GM18526 (cell line): ENCODE data around the gene GNAT1.

Source experiments
- POLR2A ChIP-seq: IDR thresholded peaks from 3 replicates; pipeline ENCODE4 v1.6.1; 2011; ENCODE audit not compliant: insufficient read length; ENCODE audit errors: extremely low read depth

Gene GNAT1

DNA sequence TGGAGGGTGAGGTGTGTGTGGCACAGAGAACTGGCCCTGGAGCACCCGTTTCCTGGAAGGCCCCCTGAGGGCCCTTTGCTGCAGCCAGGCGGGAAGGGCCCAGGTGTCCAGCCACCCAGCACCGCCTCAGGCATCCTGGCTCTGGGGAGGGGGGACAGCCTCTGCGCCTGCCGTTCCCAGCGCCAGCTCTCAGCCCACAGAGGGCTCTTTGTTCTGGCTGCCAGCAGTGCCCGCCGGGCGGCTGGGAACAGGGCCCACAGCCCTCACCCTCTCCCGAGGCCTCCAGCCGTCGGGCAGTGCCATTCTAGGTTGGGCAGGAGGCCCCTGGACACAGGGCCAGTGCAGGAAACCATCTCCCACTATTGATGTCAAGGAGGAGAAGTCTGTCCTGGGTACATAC is 22.0 kb downstream of the GNAT1 start:
- TF ChIP-seq POLR2A: no peak

DNA sequence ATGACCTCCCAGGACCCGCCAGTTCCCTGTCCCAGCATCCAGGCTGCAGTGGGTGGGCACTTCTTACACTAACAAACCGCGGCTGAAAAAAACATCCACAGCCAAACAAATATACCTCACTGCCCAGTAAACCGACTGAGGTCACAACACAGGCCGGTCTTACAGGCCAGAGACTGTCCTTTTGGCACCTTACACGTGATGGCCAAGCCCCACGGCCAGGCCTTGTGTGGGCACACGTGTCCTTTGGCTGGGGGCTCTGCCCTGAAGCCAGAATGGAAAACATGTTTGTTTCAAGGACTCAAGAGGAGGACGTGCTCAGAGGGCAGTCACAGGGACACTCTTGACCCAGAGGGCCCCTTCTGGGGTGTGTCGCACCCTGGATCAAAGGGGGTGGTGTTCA is 23.4 kb downstream of the GNAT1 start:
- TF ChIP-seq POLR2A: no peak

- TF ChIP-seq POLR2A: no peak
These were observed 24.1 kb downstream of the GNAT1 start for GRCh38 chr3:50215529-50215928.

DNA sequence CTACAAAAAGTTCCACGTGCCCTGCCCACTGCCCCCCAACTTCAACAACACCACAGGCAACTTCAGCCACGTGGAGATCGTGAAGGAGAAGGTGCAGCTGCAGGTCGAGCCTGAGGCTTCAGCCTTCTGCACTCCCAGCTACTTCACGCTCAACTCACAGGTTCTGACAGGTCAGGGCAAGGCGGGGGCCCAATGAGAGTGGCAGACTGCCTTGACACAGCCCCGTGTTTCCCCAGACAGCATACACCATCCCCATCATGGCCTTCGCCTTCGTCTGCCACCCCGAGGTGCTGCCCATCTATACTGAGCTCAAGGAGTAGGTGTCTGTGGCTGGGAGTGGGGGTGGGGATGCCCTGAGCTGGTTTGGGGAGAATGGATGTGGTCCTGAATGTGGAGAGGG is 26.3 kb downstream of the GNAT1 start:
- no peak for TF ChIP-seq POLR2A

GRCh38 chr3:50218448-50218847 is 27.0 kb downstream of the GNAT1 start:
- TF ChIP-seq POLR2A: no peak

GRCh38 chr3:50219285-50219684 is 27.9 kb downstream of the GNAT1 start:
- no peak for TF ChIP-seq POLR2A

DNA sequence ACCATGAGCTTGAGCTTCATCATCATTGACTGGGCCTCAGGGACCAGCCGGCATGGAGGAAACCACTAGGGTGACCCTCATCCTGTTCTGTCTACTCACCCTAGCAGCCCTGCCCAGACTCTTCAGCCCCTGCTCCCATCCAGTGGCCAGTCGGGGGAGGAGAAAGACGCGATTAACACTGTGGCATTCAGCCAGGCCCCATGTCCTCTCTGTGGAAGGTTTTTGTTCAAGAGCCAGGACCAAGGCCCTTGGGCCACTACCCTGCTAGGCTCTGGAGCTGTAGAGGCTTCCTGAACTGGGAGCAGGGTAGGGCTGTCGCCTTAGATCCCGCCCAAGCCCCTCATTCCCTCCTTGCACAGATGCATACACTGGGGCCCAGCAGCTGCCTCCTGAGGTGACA is 28.7 kb downstream of the GNAT1 start:
- TF ChIP-seq POLR2A: no peak

DNA sequence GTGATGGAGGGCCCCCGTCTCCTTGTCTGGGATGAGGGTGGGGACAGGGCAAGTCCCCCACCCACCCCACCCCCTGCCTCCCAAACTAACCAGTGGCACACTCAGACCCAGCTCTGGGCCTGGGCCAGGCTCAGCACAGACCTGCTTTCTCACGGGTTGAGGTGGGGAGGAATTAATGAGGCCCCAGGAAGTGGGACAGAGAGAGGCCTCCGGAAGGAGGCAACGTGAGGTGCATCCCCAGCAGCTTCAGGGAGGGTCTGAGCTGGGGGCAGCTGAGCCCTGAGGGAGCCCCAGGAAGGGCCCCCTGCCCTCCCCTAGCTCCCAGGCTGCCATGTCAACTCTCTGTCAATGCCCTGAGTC is 29.6 kb downstream of the GNAT1 start:
- no peak for TF ChIP-seq POLR2A

- no peak for TF ChIP-seq POLR2A
These were observed 30.2 kb downstream of the GNAT1 start for GRCh38 chr3:50221411-50222168.

DNA sequence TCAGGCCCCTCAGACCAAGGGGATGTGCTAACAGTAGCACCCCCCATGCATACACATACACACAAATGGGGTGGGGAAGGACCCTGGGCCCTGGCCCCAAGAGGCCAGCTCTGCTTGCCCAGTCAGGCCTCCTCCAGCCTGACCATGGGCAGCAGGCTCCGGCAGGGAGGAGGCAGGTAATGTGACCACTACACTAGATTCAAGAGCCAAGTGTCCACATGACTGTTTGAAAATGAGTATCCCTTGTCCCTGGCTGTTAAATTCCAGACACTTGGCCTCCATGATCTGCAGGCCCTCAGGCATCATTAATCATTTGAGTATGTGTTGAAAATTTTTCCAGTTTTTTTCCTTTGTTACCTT is 30.7 kb downstream of the GNAT1 start:
- no peak for TF ChIP-seq POLR2A

GRCh38 chr3:50224639-50225038 is 33.2 kb downstream of the GNAT1 start:
- no peak for TF ChIP-seq POLR2A

DNA sequence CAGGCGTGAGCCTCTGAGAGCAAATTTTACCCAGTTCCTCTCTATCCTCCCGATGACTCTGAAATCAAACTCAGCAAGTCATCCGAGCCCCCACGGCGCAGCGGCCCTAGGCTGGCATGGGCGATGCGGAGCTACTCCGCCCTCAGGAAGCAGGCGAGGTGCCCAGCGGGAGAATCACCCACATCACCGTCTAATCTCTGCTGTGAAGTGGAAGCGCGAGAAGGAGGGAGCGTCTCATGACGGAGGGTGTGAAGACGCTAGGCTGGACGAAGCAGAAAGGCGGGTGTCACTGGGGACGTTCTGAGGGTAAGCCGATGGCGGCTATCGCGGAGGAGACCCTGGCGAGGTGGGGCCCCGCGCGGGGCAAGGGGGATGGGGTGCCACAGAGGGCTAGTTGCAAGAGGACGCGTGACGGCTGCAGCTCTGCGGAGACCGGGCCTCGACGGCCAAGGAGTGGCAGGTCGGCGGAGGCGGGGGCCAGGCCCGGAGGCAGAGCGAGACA is 35.5 kb downstream of the GNAT1 start:
- TF ChIP-seq POLR2A: no peak

- peak; percentile 59 for TF ChIP-seq POLR2A
These were observed 36.2 kb downstream of the GNAT1 start for GRCh38 chr3:50227390-50228183.

DNA sequence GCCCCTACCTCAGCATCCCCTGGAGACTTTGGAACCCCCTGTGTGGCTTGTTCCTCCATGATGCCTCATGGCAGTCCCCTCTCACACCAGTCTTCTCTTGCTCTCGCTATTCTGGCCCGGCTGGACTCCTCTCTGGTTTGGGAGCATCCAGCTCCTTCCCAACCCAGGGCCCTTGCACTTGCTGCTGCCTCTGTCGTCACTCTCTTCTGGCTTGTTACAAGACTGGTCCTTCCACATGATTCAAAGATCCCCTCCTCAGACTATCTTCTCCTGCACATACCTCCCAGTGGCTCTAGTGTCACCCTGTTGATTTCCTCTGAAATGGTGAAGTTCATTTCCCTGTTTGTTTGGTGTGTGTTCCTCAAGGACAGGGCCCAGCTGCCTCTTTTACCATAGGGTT is 38.1 kb downstream of the GNAT1 start:
- TF ChIP-seq POLR2A: no peak

DNA sequence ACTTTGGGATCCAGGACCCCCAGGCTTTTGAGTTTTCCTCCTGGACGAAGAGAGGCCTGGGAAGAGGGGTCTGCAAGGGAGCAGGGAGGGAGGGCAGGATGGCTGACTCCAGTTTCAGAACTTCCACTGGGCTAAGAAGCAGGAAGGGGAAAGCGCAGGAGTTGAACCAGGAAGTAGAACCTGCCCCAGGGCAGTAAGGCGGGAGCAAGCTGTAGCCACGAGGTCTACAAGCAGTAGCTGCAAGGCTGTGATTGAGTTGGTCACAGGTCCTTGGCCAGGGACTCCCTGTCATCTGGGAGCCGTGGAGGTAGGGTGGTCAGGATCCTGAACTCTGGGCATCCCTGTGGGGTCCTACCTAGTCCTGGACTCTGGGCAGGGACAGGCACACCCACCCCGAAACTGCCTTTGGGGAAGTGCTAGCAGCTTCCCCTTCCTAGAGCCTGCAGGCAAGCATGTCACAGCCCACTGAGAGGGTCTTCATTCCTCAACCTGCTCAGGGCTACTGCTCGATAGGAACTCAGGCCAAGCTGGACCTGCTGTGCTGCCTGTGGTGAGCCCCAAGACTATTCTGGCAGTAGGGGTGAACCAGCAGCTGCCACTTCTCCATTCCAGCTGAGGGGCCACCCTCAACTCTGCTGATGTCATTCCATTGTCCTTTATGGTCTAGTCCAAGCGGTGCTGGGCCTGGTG is 38.8 kb downstream of the GNAT1 start:
- no peak for TF ChIP-seq POLR2A

DNA sequence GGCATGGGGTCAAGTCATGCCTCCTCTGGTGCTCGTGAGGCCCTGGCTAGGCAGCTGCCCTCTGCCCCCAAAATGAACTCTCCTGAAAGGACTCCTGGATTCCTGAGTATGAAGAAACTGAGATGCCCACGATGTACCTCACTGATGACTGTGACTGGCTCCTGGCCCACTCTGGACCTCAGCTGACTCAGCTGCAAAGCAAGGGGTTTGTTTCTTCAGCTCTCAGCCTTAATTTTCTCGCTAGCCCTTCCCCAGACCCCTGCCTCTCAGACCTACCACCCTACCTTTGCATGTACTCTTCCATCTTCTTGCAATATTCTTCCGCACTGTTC is 39.4 kb downstream of the GNAT1 start:
- TF ChIP-seq POLR2A: no peak
